H9 (cell line): ENCODE measurements around the gene ZNF385B. TPM values are rescaled to one million over a fixed set of nuclear protein-coding genes. Genes with fewer than 3 reads are reported as not detected.

Source experiments
- DNase-seq: peaks from one replicate; pipeline ENCODE4 v3.0.0-alpha.2; 2017
- H2AFZ ChIP-seq: one replicate; pipeline ENCODE4 v1.6.1; 2013; ENCODE audit warnings: mild to moderate bottlenecking, low read length, control low read depth, moderate library complexity
- H2AK5ac ChIP-seq: 2 replicates; pipeline ENCODE4 v1.6.1; 2013; ENCODE audit warnings: low read length, control low read depth, mixed read lengths; ENCODE audit not compliant: insufficient read length
- H2BK120ac ChIP-seq: one replicate; pipeline ENCODE4 v1.6.1; 2013; ENCODE audit warnings: low read depth, mild to moderate bottlenecking, low read length, control low read depth, inconsistent platforms; ENCODE audit not compliant: poor library complexity, severe bottlenecking
- H2BK12ac ChIP-seq: 2 replicates; pipeline ENCODE4 v1.6.1; 2013; ENCODE audit warnings: low read length, control low read depth, mixed read lengths, low read depth; ENCODE audit not compliant: insufficient read length
- H2BK15ac ChIP-seq: 2 replicates; pipeline ENCODE4 v1.6.1; 2013; ENCODE audit warnings: low read depth, low read length, control low read depth
- H2BK20ac ChIP-seq: one replicate; pipeline ENCODE4 v1.6.1; 2013; ENCODE audit warnings: low read depth, mild to moderate bottlenecking, low read length, control low read depth, inconsistent platforms; ENCODE audit not compliant: poor library complexity, severe bottlenecking
- H2BK5ac ChIP-seq: 2 replicates; pipeline ENCODE4 v1.6.1; 2013; ENCODE audit warnings: low read length, control low read depth, mixed read lengths; ENCODE audit not compliant: insufficient read length
- H3K14ac ChIP-seq: 2 replicates; pipeline ENCODE4 v1.6.1; 2013; ENCODE audit warnings: low read length, control low read depth; ENCODE audit not compliant: insufficient read depth
- H3K18ac ChIP-seq: 2 replicates; pipeline ENCODE4 v1.6.1; 2013; ENCODE audit warnings: low read depth, mild to moderate bottlenecking, mixed read lengths, low read length, control low read depth; ENCODE audit not compliant: insufficient read length
- H3K23ac ChIP-seq: 2 replicates; pipeline ENCODE4 v1.6.1; 2013; ENCODE audit warnings: low read length, control low read depth, mixed read lengths, low read depth; ENCODE audit not compliant: insufficient read length
- H3K23me2 ChIP-seq: 2 replicates; pipeline ENCODE4 v1.6.1; 2013; ENCODE audit warnings: low read depth, mild to moderate bottlenecking, mixed read lengths, low read length, control low read depth; ENCODE audit not compliant: insufficient read length, poor library complexity, severe bottlenecking
- H3K27ac ChIP-seq: 2 replicates; pipeline ENCODE4 v1.5.1; 2013; ENCODE audit warnings: low read length, control low read depth, mixed read lengths, low read depth; ENCODE audit not compliant: insufficient read length
- H3K27me3 ChIP-seq: 2 replicates; pipeline ENCODE4 v1.6.1; 2013; ENCODE audit warnings: low read length, control low read depth, inconsistent platforms; ENCODE audit not compliant: insufficient read depth
- H3K4ac ChIP-seq: 2 replicates; pipeline ENCODE4 v1.6.1; 2013; ENCODE audit warnings: low read depth, mild to moderate bottlenecking, control low read depth, inconsistent platforms, low read length, moderate library complexity
- H3K4me1 ChIP-seq: 2 replicates; pipeline ENCODE4 v1.6.1; 2013; ENCODE audit warnings: low read length, control low read depth, inconsistent platforms; ENCODE audit not compliant: insufficient read depth
- H3K4me2 ChIP-seq: 2 replicates; pipeline ENCODE4 v1.6.1; 2013; ENCODE audit warnings: low read length, control low read depth, mixed read lengths; ENCODE audit not compliant: insufficient read length, insufficient read depth
- H3K56ac ChIP-seq: 2 replicates; pipeline ENCODE4 v1.6.1; 2013; ENCODE audit warnings: low read depth, mild to moderate bottlenecking, mixed read lengths, low read length, control low read depth; ENCODE audit not compliant: insufficient read length
- H3K79me1 ChIP-seq: 2 replicates; pipeline ENCODE4 v1.6.1; 2013; ENCODE audit warnings: low read depth, mild to moderate bottlenecking, moderate library complexity, low read length, control low read depth, inconsistent platforms; ENCODE audit not compliant: insufficient read depth, poor library complexity, severe bottlenecking
- H3K79me2 ChIP-seq: 2 replicates; pipeline ENCODE4 v1.6.1; 2013; ENCODE audit warnings: low read length, control low read depth, inconsistent platforms; ENCODE audit not compliant: insufficient read depth
- H3K9ac ChIP-seq: 2 replicates; pipeline ENCODE4 v1.6.1; 2013; ENCODE audit warnings: low read length, control low read depth, mixed read lengths; ENCODE audit not compliant: insufficient read length; ENCODE audit errors: extremely low read depth
- H3K9me3 ChIP-seq: one replicate; pipeline ENCODE4 v1.6.1; 2013; ENCODE audit warnings: low read depth, low read length, inconsistent platforms; ENCODE audit not compliant: control insufficient read depth
- H3T11ph ChIP-seq: one replicate; pipeline ENCODE4 v1.6.1; 2013; ENCODE audit warnings: mild to moderate bottlenecking, low read length, control low read depth, inconsistent platforms
- H4K20me1 ChIP-seq: one replicate; pipeline ENCODE4 v1.6.1; 2013; ENCODE audit not compliant: control insufficient read depth, insufficient read length, insufficient read depth
- H4K5ac ChIP-seq: 2 replicates; pipeline ENCODE4 v1.6.1; 2013; ENCODE audit warnings: low read depth, mild to moderate bottlenecking, mixed read lengths, low read length, control low read depth; ENCODE audit not compliant: insufficient read length
- H4K8ac ChIP-seq: replicated peaks from 2 replicates; pipeline ENCODE4 v1.6.1; 2013; ENCODE audit warnings: low read length, control low read depth, mixed read lengths, low read depth; ENCODE audit not compliant: insufficient read length
- H4K91ac ChIP-seq: 2 replicates; pipeline ENCODE4 v1.6.1; 2013; ENCODE audit warnings: low read depth, mild to moderate bottlenecking, moderate library complexity, mixed read lengths, low read length, control low read depth; ENCODE audit not compliant: insufficient read length
- H3K27ac Mint-ChIP-seq, 3 experiments: 2 replicates in 2 of 3; 3 replicates in 1 of 3; pipeline ENCODE4 v1.8.0; 2020 to 2021; ENCODE audit warnings: mixed read lengths in 3 of 3, mild to moderate bottlenecking in 1 of 3, moderate library complexity in 1 of 3
- H3K27me3 Mint-ChIP-seq: 2 replicates; pipeline ENCODE4 v1.8.0; 2021; ENCODE audit warnings: low read depth, mild to moderate bottlenecking, moderate library complexity, mixed read lengths
- H3K36me3 Mint-ChIP-seq, 3 experiments: 2 replicates in 2 of 3; 3 replicates in 1 of 3; pipeline ENCODE4 v1.8.0; 2020 to 2021; ENCODE audit warnings: low read depth in 3 of 3, mixed read lengths in 3 of 3; ENCODE audit not compliant: insufficient read depth in 1 of 3
- H3K4me1 Mint-ChIP-seq, 2 experiments: 2 replicates each; pipeline ENCODE4 v1.8.0; 2020; ENCODE audit warnings: mixed read lengths in 2 of 2
- H3K4me3 Mint-ChIP-seq, 2 experiments: 2 replicates in 1 of 2; 3 replicates in 1 of 2; pipeline ENCODE4 v1.8.0; 2020 to 2021; ENCODE audit warnings: mild to moderate bottlenecking in 2 of 2, mixed read lengths in 2 of 2, moderate library complexity in 1 of 2
- H3K9me3 Mint-ChIP-seq, 2 experiments: 2 replicates in 1 of 2; 3 replicates in 1 of 2; pipeline ENCODE4 v1.8.0; 2020; ENCODE audit warnings: mild to moderate bottlenecking in 2 of 2, mixed read lengths in 2 of 2, moderate library complexity in 1 of 2
- CTCF ChIP-seq: fragments of 200-600 bp; sonication (generic); conservative IDR thresholded peaks from 3 replicates; pipeline ENCODE4 v1.8.0; 2021; ENCODE audit warnings: antibody characterized with exemption, mild to moderate bottlenecking
- WGBS: extraction: QIAGEN DNeasy Blood & Tissue Kit; methylation state at CpG from one replicate; pipeline ENCODE4 v1.1.7; 2013; ENCODE audit warnings: missing lambda C conversion rate, low lambda C conversion rate, mixed read lengths; ENCODE audit not compliant: insufficient read length; ENCODE audit errors: extremely low coverage; 5-methylcytosine and 5-hydroxymethylcytosine counted together
- total RNA-seq: library from RNA; stranded (reverse); gene quantifications from 2 replicates; pipeline ENCODE4 v1.2.1, GENCODE V29; 2021

The ZNF385B gene
- total RNA-seq, 1 experiment from 2014 or later: 2.1 TPM

DNA sequence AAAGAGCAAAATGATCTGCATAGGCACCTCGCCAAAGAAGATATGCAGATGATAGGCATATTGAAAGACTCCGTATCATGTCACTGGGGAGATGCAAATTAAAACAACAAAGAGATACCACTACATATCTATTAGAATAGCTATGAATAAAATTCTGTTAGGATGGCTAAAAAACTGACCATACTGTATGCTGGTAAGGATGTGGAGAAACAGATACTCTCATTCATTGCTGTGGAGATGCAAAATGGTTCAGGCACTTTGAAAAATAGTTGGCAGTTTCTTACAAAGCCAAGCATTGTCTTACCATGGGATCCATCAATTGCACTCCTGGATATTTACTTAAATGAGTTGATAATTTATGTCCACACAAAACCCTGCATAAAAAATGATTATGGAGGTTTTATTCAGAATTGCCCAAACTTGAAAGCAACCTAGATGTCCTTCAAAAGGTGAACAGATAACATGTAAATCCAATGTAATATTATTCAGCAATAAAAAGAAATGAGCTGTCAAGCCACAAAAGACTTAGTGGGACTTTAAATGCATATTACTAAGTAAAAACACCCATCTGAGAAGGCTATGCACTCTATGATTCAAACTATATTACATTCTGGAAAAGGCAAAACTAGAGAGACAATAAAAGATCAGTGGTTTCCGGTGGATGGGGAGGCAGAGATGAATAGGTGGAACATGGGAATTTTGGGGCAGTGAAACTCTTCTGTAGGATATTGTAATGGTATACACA, 31.2 kb downstream of the ZNF385B start:
- WGBS: no CpG with 5 or more reads among the region's 3 CpGs

More for the DNA sequence above, 31.2 kb downstream of the ZNF385B start:
- H2BK5ac ChIP-seq: no peak overlapping the region
- H3K4ac ChIP-seq: no peak overlapping the region
- H3K36me3 Mint-ChIP-seq: no peaks in the 10 kb centered on the region
- no peak overlapping the region for H3T11ph ChIP-seq
- H2BK20ac ChIP-seq: no peak overlapping the region
- H3K27me3 ChIP-seq: no peaks in the 10 kb centered on the region
- no peak overlapping the region for H3K4me3 Mint-ChIP-seq
- H2AK5ac ChIP-seq: no peak overlapping the region
- no peaks in the 10 kb centered on the region; a peak in 1 of 5 replicates for H3K9me3 Mint-ChIP-seq
- peaks cover 21 to 28% of the 10 kb centered on the region in 2 experiments for H3K4me1 Mint-ChIP-seq
- H3K9me3 ChIP-seq: no peaks in the 10 kb centered on the region
- H3K27me3 Mint-ChIP-seq: no peaks in the 10 kb centered on the region
- DNase-seq: no peak
- no peaks in the 10 kb centered on the region for H4K20me1 ChIP-seq
- H3K18ac ChIP-seq: no peak overlapping the region
- no peak overlapping the region for H3K4me2 ChIP-seq
- H2BK12ac ChIP-seq: no peak overlapping the region
- no peak overlapping the region for H3K56ac ChIP-seq
- H4K91ac ChIP-seq: no peak overlapping the region
- no peak overlapping the region for H3K23ac ChIP-seq
- H3K79me1 ChIP-seq: no peaks in the 10 kb centered on the region
- no peak overlapping the region for H2BK15ac ChIP-seq
- no peak for TF ChIP-seq CTCF
- H3K4me1 ChIP-seq: no peaks in the 10 kb centered on the region; the same call in 1 of the 2 replicates
- H3K23me2 ChIP-seq: no peaks in the 10 kb centered on the region
- H3K27ac ChIP-seq: no peak overlapping the region
- no peak overlapping the region for H3K9ac ChIP-seq
- no peak overlapping the region for H4K8ac ChIP-seq
- H4K5ac ChIP-seq: no peak overlapping the region
- H2BK120ac ChIP-seq: no peak overlapping the region
- no peak overlapping the region for H3K27ac Mint-ChIP-seq
- no peak overlapping the region for H2AFZ ChIP-seq
- H3K14ac ChIP-seq: no peak overlapping the region
- H3K79me2 ChIP-seq: no peaks in the 10 kb centered on the region; the same call in 1 of the 2 replicates
